DMS114 treated with DMSO at 0.1 percent for 48 hours (cell line): Measurements from ENCODE around the gene ATAD3B.
"Not testable (repeated sequence)": the region's sequence is repeated elsewhere in the genome, so short reads cannot be mapped to it uniquely, and the experiment has no call there.

ENCODE experiments used
- DNase-seq: peaks from one replicate; lab custom pipeline; 2025; ENCODE audit not compliant: unreplicated experiment; lab: John Stamatoyannopoulos, UW

The ATAD3B gene

GRCh38 chr1:1509465-1509850, 37.9 kb downstream of the ATAD3B start:
- not testable (repeated sequence) for DNase-seq

DNA sequence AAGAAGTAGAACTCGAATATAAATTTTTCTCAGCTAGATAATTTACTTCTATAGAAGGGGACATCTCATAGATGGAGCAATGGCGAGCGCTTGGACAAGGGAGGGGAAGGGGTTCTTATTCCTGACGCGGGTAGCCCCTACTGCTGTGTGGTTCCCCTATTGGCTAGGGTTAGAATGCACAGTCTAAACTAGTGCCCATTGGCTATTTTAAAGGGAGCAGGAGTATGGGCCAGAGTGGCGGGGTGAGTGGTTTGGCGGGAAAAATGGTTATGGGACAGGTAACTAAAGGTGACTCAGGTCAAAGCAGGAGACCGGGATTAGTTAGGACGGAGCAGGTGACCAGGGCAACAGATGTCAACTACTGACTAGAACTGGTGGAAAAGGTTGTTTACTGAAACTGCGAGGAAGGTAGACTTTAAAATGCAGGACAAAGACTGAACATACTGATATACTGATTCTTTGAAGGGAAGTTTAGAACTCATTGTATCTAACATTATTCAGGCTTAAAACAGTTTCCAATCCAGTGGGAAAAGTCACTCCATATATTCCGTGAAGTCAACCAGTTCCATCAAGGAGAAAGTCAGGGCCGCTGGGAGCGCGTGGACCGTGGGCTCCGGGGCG, 39.5 kb downstream of the ATAD3B start:
- DNase-seq, result peak; percentile 37

DNA sequence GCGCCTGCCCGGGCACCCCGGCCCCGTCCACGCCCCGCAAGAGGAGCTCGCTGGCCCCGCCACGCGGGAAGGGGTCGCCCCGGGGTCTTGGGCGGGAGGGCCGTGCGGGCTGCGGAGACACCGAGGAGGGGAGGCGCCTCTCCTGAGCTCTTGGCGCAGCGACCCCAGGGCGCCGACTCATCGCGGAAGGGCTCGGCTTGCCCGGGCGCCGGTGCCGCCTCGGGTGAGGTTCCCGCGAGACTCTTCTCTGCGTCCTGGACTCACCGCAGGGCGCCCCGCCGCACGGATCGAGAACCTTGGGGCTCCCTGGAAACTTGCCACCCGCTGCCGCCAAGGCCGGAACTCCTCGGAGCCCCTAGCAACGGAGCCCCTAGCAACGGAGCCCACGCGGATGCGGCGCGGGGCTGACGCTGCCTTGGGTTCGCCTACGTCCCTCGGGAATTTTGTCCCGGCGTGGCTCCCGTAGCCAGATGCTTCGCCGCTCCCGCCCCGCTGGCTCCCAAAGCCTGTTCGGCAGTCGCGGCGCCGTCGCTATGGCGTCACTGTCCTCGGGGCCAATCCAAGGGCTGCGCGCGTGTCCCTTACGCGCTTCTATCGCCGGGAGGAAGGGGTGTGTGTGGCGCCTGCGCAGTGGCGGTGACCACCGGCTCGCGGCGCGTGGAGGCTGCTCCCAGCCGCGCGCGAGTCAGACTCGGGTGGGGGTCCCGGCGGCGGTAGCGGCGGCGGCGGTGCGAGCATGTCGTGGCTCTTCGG, 40.1 kb downstream of the ATAD3B start, which contains the start of gene ATAD3A:
TSS of gene ATAD3A (plus strand) at position 630 of the 753 bp plus-strand sequence. CDS start at position 737, 107 bp downstream.
- peak; percentile 88 for DNase-seq

- DNase-seq, result not testable (repeated sequence)
These were observed 40.9 kb downstream of the ATAD3B start for GRCh38 chr1:1512425-1512824.

DNA sequence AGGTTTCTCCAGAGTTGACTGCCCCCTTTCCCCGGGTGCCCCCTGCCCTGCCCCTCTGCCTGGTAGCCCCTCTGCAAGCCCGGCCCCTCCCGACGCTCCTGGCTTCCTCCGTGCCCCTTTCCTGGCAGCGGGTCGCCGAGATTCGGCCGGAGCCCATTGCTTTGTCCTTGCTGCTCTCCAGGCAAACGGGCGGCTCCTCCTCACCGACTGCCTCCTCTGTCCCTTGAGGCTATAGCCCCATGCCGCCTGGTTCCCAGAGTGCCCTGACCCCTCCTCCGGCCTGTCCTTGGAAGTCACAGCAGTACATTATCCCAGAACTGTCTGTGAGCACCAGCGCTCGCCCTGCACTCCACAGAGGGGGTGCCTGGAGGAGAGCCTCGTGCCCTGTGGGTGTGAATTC, 42.1 kb downstream of the ATAD3B start:
- DNase-seq, result not testable (repeated sequence)

- DNase-seq, result not testable (repeated sequence)
These were observed 42.8 kb downstream of the ATAD3B start for GRCh38 chr1:1514376-1514775.

GRCh38 chr1:1516923-1517322, 45.4 kb downstream of the ATAD3B start:
- not testable (repeated sequence) for DNase-seq

GRCh38 chr1:1517973-1518620, 46.5 kb downstream of the ATAD3B start:
- no peak for DNase-seq

DNA sequence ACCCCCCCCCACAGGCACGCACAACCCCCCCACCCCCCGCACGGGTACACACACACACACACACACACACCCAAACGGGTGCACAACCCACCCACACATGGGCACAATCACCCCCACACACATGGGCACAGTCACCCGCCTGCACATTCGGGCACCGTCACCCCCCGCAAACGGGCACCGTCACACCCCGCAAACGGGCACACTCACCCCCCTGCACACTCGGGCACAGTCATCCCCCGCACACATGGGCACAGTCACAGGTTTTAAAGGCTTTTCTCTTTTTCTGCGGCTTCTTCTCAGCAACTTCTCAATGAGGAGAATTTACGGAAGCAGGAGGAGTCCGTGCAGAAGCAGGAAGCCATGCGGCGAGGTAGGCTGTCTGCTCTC, 47.0 kb downstream of the ATAD3B start:
- DNase-seq, result not testable (repeated sequence)

DNA sequence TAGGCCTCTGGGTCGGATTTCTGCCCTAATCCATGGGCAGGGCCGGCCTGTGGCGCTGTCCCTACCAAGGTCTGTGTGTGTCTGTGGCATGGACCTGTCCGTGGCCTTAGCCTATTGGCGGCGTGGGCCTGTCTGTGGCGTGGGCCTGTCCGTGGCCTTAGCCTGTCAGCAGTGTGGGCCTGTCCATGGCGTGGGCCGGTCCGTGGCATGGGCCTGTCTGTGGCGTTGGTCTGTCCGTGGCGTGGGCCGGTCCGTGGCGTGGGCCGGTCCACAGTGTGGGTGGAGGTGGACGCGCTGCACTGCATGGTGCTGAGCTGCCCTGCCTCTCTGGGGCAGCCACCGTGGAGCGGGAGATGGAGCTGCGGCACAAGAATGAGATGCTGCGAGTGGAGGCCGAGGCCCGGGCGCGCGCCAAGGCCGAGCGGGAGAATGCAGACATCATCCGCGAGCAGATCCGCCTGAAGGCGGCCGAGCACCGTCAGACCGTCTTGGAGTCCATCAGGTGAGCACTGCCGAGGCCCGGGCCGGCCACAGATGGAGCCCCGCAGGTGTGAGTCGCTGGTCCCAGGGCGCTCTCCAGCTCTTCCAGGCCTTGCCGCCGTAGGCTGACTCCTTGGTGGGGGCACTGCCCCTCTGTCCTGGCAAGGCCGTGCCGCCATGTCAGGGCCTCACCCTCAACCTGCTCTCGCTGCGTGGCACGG, 48.4 kb downstream of the ATAD3B start:
- DNase-seq, result not testable (repeated sequence)

- DNase-seq, result no peak
These were observed 49.8 kb downstream of the ATAD3B start for GRCh38 chr1:1521331-1521730.

DNA sequence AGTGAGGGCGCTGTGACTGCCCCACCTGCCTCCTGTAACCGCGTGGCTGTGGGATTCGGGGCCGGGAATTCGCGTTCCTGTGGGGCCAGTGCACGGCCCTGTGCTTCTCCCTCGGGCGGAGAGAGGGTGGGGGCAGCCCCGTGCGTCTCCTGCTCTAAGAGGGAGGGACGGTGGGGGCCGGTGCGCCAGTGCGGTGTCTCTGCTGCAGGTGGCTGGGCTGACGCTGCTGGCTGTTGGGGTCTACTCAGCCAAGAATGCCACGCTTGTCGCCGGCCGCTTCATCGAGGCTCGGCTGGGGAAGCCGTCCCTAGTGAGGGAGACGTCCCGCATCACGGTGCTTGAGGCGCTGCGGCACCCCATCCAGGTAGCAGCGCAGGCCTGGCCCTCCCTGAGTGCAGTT, 51.0 kb downstream of the ATAD3B start:
- not testable (repeated sequence) for DNase-seq

GRCh38 chr1:1523226-1523625, 51.7 kb downstream of the ATAD3B start:
- DNase-seq, result not testable (repeated sequence)

GRCh38 chr1:1523651-1524050, 52.1 kb downstream of the ATAD3B start:
- DNase-seq, result not testable (repeated sequence)

- DNase-seq, result not testable (repeated sequence)
These were observed 53.3 kb downstream of the ATAD3B start for GRCh38 chr1:1524750-1525383.

DNA sequence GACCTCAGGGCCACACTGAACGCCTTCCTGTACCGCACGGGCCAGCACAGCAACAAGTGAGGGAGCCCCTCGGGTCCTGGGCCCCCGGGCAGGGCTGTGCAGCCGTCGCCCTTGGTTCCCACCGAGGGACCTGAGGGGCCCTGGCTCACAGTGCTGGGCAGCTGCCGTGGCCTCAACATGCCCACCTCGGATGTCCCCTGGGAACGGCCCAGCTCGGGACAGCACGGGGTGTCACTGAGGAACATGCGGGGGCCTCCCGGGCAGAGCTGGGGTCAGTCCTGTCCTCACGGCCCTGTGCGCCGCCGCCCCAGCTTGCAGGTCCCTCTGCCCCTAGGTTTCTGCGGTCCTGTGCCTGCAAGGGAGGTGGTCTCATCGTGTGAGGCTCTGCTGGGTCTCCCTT, 54.9 kb downstream of the ATAD3B start:
- not testable (repeated sequence) for DNase-seq

DNA sequence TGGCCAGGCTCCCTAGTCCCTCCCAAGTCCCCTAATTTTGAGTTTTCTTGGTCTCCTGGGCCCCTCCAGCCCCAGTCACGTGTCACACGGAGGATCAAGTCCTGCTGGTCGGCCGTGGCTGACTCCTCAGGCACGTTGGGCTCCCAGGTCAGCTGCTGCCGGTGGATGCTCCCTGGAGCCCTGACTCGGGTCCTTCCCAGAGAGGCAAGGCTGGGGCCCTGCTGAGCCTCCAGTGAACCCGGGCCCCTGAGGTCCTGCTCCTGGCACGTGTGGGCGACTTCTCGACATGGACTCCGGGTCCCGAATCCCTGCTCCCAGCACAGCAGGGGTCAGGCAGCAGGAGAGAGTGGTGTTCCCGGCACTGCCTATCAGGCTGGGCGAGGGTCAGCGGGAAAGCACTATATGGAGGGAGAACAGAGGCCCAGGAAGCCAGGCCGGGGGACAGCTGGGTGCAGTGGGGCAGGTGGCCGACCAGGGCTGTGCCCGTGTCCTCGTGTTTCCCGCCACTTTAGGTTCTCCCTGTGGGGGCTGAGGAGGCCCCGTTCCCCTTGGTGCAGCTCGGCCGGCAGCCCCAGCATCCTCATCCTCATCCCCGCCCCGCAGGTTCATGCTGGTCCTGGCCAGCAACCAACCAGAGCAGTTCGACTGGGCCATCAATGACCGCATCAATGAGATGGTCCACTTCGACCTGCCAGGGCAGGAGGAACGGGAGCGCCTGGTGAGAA, 55.7 kb downstream of the ATAD3B start:
- no peak for DNase-seq

DNA sequence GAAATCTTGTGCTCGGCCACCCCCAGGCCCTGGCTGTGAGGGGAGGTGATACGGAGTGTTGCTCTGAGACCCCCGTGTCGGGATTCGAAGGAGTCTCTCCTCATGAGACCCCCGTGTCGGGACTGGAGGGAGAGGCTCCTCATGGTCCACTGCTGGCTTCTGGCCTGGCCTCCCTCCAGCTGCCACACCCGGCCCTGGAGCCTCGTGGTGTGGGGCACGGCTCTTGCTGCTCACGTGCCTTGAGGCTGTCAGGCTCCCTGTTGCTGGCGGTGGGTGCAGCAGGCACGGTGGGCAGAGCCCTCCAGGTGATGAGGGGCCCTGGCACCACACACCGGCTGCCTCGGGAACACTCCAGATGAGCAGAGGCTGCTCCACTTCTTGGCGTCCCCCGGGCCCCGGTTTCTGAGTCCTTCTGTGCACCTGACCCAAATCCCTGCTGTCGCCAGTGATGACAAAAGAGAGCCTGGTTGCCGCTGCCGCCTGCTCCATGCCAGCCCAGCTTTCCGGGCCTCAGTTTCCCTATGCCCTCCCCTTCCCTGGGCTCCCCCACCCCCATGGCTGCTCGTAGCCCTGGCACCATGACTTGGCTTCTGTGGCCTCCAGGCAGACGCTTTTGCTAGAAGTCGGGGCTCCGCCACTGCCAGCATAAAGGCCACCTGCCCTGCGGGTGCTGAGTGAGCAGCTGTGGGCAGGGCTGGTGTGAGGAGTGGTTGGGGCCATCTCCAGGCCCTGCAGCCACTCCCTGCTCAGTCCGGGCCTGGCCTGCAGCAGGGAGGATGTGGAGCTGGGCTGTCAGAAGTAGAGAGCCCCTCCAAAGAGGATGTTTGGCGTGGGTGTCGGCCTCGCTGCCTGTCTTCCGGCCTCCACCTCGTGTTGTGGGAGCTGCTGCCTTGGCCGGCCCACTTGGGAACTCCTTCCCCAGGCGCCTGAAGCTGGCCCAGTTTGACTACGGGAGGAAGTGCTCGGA, 57.0 kb downstream of the ATAD3B start:
- DNase-seq, result no peak

GRCh38 chr1:1529321-1529720, 57.8 kb downstream of the ATAD3B start:
- no peak for DNase-seq
